Bone marrow (tissue), 2 donors: ENCODE measurements around the gene TP53.
A peak's percentile ranks its signal among the peaks of the same experiment; 100 is the strongest.

Source experiments
- DNase-seq, 2 donors: peaks; one replicate each; lab custom pipeline; 2025; lab: John Stamatoyannopoulos, UW

Gene TP53

DNA sequence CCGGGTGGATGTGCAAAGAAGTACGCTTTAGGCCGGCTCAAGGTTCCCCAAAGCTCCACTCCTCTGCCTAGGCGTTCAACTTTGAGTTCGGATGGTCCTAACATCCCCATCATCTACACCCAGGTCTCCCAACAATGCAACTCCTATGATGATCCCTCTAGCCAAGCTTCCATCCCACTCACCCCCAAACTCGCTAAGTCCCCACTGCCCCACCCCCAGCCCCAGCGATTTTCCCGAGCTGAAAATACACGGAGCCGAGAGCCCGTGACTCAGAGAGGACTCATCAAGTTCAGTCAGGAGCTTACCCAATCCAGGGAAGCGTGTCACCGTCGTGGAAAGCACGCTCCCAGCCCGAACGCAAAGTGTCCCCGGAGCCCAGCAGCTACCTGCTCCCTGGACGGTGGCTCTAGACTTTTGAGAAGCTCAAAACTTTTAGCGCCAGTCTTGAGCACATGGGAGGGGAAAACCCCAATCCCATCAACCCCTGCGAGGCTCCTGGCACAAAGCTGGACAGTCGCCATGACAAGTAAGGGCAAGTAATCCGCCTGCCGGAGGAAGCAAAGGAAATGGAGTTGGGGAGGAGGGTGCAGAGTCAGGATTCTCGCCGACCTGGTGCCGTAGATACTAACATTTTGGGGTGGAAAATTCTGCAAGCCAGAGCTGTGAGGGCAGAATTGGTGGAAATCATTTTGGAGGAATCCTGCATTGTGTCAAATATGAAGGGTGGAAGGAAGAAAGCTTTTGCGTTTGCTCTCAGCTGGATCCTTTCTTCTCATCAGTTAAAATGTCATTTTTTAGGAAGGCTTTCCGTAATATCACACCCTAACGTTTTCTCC lies at the start of gene TP53:
TP53 (minus strand) TSS at position 419 of the 836 bp plus-strand sequence. CDS start 10,896 bp downstream, outside the sequence.
- DNase-seq: peak; percentile 74 to 80

DNA sequence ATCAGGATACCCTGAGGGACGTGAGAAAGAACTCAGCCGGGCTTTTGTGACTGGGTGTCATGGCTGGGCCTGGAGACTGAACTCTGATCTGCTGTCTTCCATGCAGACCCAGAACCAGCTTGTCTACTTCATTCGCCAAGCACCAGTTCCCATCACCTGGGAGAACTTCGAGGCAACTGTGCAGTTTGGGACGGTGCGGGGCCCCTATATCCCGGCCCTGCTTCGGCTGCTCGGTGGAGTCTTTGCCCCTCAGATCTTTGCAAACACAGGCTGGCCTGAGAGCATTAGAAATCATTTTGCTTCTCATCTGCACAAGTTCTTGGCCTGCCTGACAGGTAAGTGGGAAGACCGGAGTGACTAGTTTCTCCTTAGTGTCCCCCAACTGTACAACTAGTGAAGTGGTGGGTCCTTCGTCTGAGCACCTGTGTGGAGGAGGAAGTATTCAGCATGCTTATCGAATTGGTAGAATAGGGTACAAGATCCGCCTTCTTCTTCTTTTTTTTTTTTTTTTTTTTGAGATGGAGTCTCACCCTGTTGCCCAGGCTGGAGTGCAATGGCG lies 45.8 kb upstream of the TP53 start:
- no peak for DNase-seq

DNA sequence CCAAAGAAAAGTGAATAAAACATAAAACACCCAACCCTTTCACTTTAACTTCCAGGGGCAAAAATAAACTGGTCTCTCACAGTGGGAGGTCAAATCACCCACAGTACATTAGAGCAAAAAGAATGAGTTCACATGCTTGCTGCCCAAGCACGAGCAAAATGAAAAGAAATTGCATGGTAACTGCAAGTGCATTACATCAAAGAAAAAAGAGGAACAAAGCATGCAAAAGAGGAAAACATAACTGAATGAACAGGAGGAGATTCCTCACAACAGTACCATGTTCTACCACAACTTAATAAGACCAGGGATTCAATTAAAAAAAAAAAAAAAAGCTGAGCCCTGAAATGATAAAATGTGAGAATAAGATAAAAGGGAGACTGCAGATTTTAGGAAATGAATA lies 42.5 kb upstream of the TP53 start:
- peak in 1 of 2 donors; percentile 16 for DNase-seq

DNA sequence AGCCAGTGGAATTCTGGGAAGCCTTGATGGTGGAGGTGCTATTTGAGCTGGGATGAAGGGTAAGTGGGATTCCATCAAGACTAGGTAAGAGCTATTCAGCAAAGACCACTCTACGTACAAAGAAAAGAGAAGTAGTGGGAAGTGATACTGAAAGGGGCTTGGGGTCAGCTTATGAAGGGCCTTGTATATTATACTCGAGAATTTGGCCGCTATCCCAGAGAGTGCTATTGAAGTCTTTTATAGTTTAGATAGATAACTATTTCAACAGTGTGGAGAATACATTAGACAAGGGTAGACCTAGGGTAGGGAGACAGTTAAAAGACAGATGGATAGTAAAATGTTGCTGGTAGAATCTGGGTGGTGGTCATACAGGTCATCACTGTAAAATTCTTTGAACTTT lies 40.6 kb upstream of the TP53 start:
- DNase-seq: no peak

DNA sequence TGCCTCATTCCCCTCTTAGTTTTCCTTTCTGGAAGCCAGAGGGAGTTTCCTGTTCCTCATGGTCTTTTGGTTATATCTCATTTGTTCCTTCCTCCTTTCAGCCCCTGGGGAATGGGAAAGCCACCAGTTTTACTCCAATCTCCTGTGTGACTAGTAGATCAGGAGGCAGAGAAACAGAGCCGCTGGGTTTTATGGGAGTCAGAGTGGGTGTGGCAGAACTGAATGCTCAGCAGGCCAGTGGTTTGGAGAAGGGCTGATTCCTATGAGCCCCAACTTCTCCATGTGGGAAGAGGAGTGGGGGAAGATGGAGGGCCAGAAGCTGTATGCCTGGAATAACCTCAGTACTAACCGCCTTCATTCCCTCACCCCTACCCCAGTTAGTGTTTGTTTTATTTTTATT lies 34.3 kb upstream of the TP53 start:
- DNase-seq: no peak

DNA sequence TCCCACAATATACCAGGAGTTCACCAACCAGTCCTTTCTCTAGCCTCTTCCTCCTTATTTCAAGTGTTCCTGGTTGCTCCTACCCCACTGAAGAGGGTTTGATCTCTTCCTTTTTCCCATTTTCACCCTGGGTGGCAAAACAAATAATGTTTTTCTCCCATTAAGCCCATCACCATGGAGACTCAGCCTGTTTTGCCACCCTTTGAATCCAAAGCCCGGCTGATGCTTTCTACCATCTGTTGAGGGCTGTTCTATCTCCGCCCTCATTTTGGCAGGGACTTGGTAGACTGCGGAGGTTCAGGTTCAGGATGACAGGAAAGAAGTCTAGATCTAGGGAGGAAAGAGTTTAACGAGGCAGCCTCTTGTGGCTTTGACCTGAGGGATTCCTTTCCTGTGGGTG lies 32.8 kb upstream of the TP53 start:
- no peak for DNase-seq

DNA sequence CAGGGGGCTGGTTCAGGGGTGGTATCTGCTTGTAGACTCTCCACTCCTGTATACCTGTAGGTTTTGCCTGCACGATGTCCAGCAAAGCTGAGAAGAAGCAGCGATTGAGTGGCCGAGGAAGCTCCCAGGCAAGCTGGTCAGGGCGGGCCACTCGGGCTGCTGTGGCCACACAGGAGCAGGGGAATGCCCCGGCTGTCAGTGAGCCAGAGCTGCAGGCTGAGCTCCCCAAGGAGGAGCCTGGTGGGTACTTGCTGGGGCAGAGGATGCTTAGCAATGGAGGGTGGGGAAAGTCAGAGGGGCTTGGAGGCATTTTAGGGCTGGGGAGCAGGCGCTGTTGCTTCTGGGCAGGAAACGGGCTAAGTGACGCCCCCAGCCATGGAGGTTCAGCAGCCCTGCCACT lies 32.4 kb upstream of the TP53 start:
- no peak for DNase-seq

DNA sequence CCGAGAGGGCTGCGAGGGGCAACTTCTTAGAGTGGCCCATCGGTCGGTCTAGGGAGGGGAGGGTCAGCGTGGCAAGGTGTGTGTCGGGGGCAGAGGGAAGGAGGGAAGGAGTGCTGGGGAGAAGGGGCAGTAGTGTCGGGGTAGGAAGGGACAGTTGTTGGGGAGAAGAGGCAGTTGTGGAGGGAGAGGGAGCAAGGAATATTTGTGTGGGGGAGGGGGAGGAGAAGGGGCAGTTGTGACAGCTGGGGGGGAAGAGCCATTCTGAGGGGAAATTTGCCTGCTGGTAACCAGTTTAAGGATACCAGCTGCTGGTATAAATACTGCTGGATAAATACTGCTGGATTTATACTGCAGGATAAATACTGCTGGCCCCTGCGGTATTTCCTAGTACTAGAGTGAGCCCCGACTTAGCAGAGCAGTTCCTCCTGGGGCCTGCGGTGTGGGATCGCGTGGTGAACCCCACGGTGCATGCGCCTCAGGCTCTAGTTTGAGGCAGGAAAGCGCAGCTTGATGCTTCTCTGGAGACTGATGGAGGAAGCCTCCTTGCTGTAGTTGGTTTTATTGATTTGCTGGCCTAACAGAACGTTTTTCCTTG lies 30.6 kb upstream of the TP53 start:
- DNase-seq: peak in 1 of 2 donors; percentile 53

DNA sequence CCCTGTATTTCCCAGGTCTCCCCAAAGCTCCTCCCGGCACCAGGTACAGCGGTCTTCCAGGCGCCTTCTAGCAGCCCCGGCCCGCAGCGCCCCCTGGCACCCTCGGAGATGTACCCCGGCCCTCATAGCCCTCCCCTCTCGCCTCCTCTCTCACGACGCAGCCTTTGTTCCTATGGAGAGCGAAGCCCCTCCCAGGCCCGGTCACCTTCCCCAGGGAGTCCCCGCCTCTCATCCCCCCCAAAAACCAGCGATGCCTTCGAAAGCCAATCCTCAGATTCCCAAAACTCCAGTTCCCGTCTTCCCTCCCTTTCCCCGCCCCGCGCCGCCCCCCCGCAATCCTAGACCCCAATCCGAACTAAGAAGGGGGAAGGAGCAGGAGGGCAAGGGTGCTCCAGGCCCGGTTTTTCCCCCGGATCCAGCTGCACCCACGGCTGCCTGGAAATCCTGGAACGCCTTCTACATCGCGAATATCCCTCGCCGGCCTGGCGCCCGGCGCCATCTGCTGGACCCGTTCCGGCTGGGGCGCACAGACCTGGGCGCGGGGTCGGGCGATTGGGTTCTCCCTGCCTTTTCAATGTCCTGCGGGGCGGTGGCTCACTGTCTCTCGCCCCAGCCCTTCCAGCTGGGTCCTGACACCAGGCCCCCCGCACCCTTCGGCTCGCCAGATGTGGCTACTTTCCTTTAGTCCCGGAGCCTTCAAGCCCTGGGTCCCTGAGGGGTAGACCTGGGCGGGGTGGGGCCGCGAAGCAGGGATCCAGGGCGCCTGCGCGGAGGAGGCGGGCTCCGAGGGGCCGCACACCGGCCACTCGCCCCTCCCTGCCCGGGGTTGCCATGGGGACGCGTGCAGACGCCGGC lies 29.8 kb upstream of the TP53 start, which contains the start of gene DNAH2:
DNAH2 (plus strand) TSS at position 844 of the 855 bp plus-strand sequence. CDS start 1,991 bp downstream, outside the sequence.
- peak in 1 of 2 donors; percentile 23 for DNase-seq

DNA sequence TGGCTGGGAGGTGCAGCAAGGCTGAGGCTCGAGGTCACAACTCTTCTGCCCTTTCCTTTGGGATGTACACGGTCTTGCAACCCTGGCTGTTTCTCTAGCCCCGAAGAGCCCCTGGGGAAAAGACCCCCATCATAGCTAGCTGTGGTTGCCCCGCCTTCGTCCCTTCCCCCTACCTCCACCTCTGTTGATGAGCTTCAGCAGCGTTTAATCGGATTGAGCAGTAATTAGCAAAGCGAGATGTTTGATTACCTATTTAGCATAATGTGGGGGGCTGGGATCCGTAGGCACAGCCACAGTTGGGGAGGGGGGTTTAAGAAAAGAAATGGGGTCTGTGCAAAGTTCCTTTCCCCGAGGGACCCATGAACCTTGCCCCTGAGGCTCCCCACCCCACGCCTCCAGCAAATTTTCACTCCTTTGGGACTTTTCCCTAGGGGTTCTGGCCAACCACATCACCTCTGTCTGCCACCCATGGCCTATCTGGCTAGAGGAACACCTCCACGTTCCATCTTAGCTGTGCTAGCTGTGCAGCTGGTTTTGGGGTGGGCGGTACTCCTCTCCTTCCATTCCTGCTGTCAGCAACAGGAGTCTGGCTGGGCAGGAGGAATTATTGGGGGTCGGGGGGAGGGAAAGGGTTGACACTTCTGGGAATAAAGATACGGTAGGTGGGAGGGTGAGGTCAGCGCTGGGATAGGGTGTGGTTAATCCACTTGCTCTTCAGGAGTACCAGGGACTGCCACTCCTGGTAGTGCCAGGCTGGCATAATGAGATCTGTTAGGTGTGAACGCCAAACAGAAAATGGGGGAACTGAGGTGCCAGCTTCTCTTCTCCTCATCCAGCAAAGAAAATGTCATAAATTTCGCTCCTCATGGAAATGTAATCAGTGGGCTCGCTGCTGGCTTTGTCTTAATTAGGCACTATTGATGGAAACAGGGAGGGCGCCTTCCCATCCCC lies 28.9 kb upstream of the TP53 start:
- no peak for DNase-seq

DNA sequence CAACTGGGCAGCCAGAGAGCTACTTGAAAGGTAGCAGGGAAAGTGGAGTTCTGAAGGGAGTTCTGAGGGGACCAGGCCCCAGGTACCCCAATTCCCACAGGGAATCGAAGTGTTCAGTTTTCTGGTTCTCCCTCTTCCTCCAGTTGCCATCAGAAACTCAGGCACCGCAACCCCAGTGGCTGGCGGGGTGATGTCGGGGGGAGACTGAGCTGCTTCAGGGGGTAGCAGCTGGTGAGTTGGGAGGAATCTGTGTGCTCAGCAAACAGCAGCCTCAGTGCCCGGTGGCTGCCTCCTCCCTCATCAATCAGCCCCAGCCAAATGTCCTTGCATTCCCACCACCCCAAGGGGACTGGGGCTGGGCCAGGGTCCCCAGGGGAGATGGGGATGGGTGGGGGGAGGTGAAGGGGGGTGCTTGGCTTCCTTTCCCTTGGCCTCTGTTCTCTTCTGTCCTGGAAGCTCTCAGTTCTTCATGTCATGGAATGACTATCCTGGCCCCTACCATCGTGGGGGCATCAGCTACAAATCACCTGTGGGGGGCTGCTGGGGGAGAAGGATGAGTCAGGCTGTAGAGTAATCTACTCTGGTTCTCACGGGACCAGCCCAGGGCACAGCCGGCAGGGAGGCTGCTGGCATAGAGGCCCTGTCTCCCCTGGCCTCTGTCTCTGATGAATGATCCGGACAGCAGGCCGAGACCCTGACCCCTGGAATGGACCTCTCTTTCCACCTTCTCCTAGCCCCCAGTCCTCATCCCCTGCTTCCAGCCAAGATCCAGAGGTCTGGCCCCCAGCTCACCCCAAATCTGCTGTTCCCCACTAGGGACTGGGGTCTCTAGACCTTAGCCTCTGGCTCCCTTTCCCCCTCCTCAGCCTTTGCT lies 27.7 kb upstream of the TP53 start:
- no peak for DNase-seq

DNA sequence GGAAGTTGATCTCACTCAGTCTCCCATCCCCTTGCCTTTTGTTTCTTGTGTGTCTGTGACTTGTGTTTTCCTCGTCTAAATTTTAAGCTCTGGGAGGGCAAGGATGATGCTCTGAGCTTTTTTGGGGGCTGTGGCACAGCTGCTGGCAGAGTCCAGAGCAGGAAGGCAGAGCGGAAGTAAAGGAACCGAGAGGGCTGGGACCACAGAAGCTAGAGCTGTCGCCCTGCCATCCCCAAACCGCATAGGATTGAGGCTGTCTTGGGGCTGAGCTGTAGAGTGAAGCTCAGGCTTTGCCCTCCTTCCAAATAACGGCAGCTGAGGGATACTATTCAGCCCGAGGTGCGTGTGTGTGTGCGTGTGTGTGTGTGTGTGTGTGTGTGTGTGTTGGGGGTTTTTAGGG lies 26.5 kb upstream of the TP53 start:
- DNase-seq: peak in 1 of 2 donors; percentile 38

DNA sequence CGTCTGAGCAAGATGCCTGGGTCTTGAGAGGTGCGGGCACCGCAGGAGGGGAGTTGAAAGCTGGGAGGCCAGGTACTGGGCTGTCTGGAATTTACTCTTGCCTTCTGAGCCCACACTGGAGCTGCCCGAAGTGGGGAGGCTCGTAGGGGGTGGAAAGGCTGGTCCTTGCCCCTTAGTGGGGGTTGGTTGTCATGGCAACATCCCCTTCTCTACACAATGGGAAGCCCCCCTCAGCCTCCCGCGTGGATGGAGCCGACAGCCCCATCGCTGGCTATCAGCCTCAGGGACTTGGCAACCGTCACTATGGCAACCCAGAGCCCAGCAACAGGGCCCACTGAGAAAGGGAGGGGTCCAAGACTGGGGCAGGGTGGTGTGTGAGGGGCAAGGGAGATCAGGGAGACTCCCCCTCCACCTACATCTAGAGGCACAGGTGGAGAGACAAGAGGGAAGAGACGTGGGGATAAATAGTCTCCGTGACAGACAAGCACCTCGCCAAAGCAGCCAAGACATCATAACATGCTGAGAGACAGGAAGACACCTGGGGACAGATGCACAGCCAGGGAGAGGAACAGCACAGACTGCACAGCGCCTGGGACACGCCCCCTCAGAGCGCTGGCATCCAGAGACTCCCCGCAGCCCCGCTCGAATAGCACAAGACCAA lies 25.0 kb upstream of the TP53 start:
- no peak for DNase-seq

DNA sequence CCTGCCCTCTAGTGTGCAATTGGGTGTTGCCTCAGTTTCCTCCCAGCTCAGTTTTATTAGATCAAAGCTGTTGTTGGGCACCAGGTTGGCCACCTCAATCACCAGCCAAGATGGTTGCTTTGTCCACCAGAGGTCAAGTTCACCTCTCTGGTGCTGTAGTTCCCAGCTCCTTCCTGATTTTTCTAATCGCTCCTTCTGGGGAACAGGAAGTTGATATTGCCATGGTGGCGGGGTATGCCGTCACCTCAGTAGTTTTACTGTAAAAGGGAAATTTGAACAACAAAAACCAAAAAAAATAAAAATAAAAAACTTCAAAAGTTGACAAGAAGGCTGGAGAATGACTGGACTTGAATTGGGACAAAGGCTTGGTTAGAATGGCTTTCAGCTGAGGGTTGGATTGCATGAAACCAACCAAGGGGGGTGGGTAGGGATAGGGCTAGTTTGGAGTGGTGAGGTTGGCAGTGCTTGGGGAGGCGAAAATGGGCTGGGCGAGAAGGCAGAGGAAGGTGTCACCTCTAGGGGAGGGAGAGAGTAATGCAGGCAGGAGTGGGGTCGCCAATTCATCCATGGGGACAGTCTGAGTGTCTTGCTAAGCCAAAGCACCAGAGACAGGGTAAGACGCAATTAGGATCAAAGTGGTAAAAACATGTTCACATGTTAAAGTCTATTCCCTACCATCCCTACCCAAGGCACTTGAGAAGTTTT lies 23.9 kb upstream of the TP53 start:
- DNase-seq: no peak

DNA sequence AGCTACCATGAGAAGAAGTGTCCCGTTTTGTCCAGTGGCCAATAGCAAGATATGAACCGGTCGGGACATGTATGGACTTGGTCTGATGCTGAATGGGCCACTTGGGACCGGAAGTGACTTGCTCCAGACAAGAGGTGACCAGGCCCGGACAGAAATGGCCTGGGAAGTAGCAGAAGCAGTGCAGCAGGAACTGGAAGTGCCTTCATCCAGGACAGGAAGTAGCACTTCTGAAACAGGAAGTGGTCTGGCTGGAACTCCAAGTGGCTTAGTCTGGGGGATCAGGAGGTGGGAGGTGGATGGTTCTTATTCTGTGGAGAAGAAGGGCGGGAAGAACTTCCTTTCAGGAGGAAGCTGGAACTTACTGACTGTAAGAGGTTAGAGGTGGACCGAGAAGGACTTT lies 23.0 kb upstream of the TP53 start:
- no peak for DNase-seq

DNA sequence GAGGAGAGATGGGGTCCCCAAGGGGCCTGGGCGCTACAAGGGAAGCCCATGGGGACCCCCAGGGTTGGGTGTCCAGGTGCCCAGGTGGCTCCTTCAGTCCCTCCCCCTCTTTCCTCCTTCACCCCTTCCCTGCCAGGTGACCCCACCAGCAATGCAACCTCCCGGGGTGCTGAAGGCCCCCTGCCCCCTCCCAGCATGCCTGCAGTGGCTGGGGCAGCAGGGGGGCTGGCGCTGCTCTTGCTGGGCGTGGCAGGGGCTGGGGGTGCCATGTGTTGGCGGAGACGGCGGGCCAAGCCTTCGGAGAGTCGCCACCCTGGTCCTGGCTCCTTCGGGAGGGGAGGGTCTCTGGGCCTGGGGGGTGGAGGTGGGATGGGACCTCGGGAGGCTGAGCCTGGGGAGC lies 21.7 kb upstream of the TP53 start:
- no peak for DNase-seq

DNA sequence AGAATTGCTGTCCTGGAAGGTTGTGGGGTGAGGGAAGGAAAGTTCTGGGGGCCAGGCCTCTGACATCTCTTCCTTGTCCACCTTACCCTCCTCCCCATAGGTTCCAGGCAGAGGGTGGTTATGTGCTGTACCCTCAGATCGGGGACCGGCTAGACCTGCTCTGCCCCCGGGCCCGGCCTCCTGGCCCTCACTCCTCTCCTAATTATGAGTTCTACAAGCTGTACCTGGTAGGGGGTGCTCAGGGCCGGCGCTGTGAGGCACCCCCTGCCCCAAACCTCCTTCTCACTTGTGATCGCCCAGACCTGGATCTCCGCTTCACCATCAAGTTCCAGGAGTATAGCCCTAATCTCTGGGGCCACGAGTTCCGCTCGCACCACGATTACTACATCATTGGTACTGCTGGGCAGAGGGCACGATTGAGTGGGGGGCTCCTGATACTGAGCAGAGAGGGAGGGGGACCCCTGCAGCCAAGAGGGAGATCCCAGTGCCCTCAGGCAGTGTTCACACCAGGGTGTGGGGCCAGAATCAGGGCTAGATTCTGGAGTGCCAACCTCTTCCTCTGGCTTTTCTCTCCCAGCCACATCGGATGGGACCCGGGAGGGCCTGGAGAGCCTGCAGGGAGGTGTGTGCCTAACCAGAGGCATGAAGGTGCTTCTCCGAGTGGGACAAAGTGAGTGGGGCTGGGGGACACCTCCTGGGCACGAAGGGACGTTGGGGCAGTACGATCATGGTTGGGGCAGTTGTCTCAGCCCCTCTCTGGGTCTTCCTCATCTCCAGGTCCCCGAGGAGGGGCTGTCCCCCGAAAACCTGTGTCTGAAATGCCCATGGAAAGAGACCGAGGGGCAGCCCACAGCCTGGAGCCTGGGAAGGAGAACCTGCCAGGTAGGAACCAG lies 20.8 kb upstream of the TP53 start:
- no peak for DNase-seq

DNA sequence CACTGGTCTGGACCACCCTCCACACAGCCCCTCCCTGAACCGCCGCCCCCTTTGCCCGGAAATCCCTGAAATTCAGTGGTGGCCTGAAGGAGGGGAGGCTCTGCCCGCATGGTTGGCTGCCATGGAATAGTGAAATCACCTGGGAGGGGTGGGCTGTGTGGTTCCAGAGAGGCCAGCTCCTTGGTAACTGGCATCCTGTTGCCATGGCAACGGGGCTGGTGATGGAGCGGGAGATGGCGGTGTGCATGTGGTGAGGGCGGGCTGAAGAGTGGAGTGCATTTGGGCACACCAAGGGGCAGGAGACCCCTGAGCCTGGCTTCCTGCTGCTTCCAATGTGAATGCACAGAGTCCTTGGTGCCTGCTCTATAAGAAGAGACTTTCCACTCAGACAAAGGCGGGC lies 20.2 kb upstream of the TP53 start:
- DNase-seq: no peak
